SK-N-SH (cell line): ENCODE results near the gene TRPM2. TPM values are rescaled to one million over a fixed set of nuclear protein-coding genes. Genes with fewer than 3 reads are reported as not detected.

Experiments used
- CTCF ChIA-PET: fragments of 300-600, 350-600 bp; formaldehyde crosslinking; extraction: SDS; loops from one replicate; lab custom pipeline; 2021; lab: Yijun Ruan, JAX
- POLR2A ChIA-PET: fragments of 350-600 bp; sonication (Branson Sonifier 250); formaldehyde crosslinking; extraction: SDS; loops from one replicate; lab custom pipeline; 2020; ENCODE audit warnings: antibody characterized with exemption, inconsistent platforms; lab: Yijun Ruan, JAX
- DNase-seq: peaks from one replicate; pipeline ENCODE4 v3.0.0; 2012
- H2AFZ ChIP-seq: fragments of 200-600 bp; sonication (generic); 2 replicates; pipeline ENCODE4 v1.8.1; 2016; ENCODE audit warnings: antibody characterized with exemption, mild to moderate bottlenecking, low read depth
- H3F3A ChIP-seq: fragments of 200-600 bp; sonication (generic); replicated peaks from 2 replicates; pipeline ENCODE3; 2016; ENCODE audit warnings: antibody characterized with exemption, mild to moderate bottlenecking; ENCODE audit not compliant: insufficient read depth
- H3K27ac ChIP-seq, 2 experiments: fragments of 200-500 bp in 1 of 2; fragments of 200-600 bp in 1 of 2; sonication (Bioruptor generic) in 1 of 2; sonication (generic), shearing (Covaris generic) in 1 of 2; 2 replicates each; pipeline versions ENCODE4 v1.5.1 to v1.6.1; 2014 to 2016; ENCODE audit warnings: low read depth in 2 of 2, inconsistent platforms in 1 of 2, low read length in 1 of 2, mild to moderate bottlenecking in 1 of 2, mixed read lengths in 1 of 2
- H3K27me3 ChIP-seq: fragments of 200-600 bp; sonication (generic), shearing (Covaris generic); 2 replicates; pipeline ENCODE4 v1.6.1; 2016; ENCODE audit warnings: mixed run types; ENCODE audit not compliant: insufficient read depth
- H3K36me3 ChIP-seq, 2 experiments: fragments of 200-500 bp in 1 of 2; fragments of 200-600 bp in 1 of 2; sonication (Bioruptor generic) in 1 of 2; sonication (generic) in 1 of 2; replicated peaks in 1 of 2; 2 replicates each; pipeline versions ENCODE3 to v1.5.1; 2014 to 2016; ENCODE audit warnings: low read length in 1 of 2, mild to moderate bottlenecking in 1 of 2; ENCODE audit not compliant: insufficient read depth in 2 of 2, control insufficient read depth in 1 of 2
- H3K4me1 ChIP-seq, 2 experiments: fragments of 200-500 bp in 1 of 2; fragments of 200-600 bp in 1 of 2; sonication (Bioruptor generic) in 1 of 2; sonication (generic), shearing (Covaris generic) in 1 of 2; 2 replicates each; pipeline versions ENCODE4 v1.5.1 to v1.6.1; 2014 to 2016; ENCODE audit warnings: low read depth in 1 of 2, low read length in 1 of 2, mixed run types in 1 of 2; ENCODE audit not compliant: insufficient read depth in 2 of 2, control insufficient read depth in 1 of 2
- H3K4me2 ChIP-seq: fragments of 200-600 bp; sonication (generic), shearing (Covaris generic); 2 replicates; pipeline ENCODE4 v1.6.1; 2017; ENCODE audit warnings: mixed run types
- H3K4me3 ChIP-seq, 2 experiments: fragments of 200-500 bp in 1 of 2; fragments of 200-600 bp in 1 of 2; sonication (Bioruptor generic) in 1 of 2; sonication (generic), shearing (Covaris generic) in 1 of 2; 2 replicates each; pipeline versions ENCODE4 v1.5.1 to v1.8.1; 2014 to 2016; ENCODE audit warnings: low read depth in 2 of 2, inconsistent platforms in 1 of 2, low read length in 1 of 2, mild to moderate bottlenecking in 1 of 2, mixed read lengths in 1 of 2, moderate library complexity in 1 of 2
- H3K79me2 ChIP-seq: fragments of 200-600 bp; sonication (generic); 2 replicates; pipeline ENCODE4 v1.8.1; 2017; ENCODE audit warnings: mild to moderate bottlenecking; ENCODE audit not compliant: insufficient read depth
- H3K9ac ChIP-seq: fragments of 200-600 bp; sonication (generic); 2 replicates; pipeline ENCODE4 v1.6.1; 2017; ENCODE audit warnings: mixed run types
- H3K9me2 ChIP-seq: fragments of 200-600 bp; sonication (generic); 2 replicates; pipeline ENCODE4 v1.6.1; 2017; ENCODE audit warnings: mixed run types
- H3K9me3 ChIP-seq: fragments of 200-600 bp; sonication (generic); 2 replicates; pipeline ENCODE4 v1.6.1; 2017; ENCODE audit warnings: mixed run types, mild to moderate bottlenecking, moderate library complexity
- H4K20me1 ChIP-seq: fragments of 200-600 bp; sonication (generic); 2 replicates; pipeline ENCODE4 v1.6.1; 2017; ENCODE audit warnings: mild to moderate bottlenecking, mixed run types; ENCODE audit not compliant: insufficient read depth
- CHD2 ChIP-seq: fragments of 150-350 bp; IDR thresholded peaks from 2 replicates; pipeline ENCODE4 v1.6.1; 2018; ENCODE audit warnings: low read length; ENCODE audit not compliant: partially characterized antibody
- ELF1 ChIP-seq: IDR thresholded peaks from 2 replicates; pipeline ENCODE4 v1.4.0; 2012
- EP300 ChIP-seq, 2 experiments: IDR thresholded peaks; 2 replicates each; pipeline versions ENCODE4 v1.4.0 to v1.6.1; 2012; ENCODE audit warnings: borderline replicate concordance in 1 of 2, low read depth in 1 of 2, low read length in 1 of 2
- FOXJ3 ChIP-seq: sonication (generic); formaldehyde crosslinking; IDR thresholded peaks from 2 replicates; pipeline ENCODE4 v1.5.1; 2020; ENCODE audit warnings: mild to moderate bottlenecking, missing genetic modification reagents
- GATA2 ChIP-seq: sonication (generic); formaldehyde crosslinking; IDR thresholded peaks from 2 replicates; pipeline ENCODE4 v1.5.0; 2020; ENCODE audit warnings: mild to moderate bottlenecking, missing genetic modification reagents
- NFIC ChIP-seq: IDR thresholded peaks from 2 replicates; pipeline ENCODE4 v1.4.0; 2012; ENCODE audit warnings: borderline replicate concordance
- POLR2AphosphoS5 ChIP-seq: IDR thresholded peaks from 2 replicates; pipeline ENCODE4 v1.6.1; 2012; ENCODE audit warnings: low read depth, low read length
- REST ChIP-seq: IDR thresholded peaks from 2 replicates; pipeline ENCODE4 v1.6.1; 2012; ENCODE audit warnings: mild to moderate bottlenecking, low read depth, low read length, moderate library complexity
- RFX5 ChIP-seq: IDR thresholded peaks from 2 replicates; pipeline ENCODE4 v1.6.1; 2012; ENCODE audit warnings: mild to moderate bottlenecking, improper control_type of control experiment, low read length
- TAF1 ChIP-seq: IDR thresholded peaks from 2 replicates; pipeline ENCODE4 v1.6.1; 2012; ENCODE audit warnings: low read depth, mild to moderate bottlenecking, low read length, moderate library complexity, borderline replicate concordance
- TEAD4 ChIP-seq: IDR thresholded peaks from 2 replicates; pipeline ENCODE4 v1.4.0; 2012; ENCODE audit warnings: mild to moderate bottlenecking, borderline replicate concordance; ENCODE audit not compliant: insufficient read depth
- YY1 ChIP-seq: IDR thresholded peaks from 2 replicates; pipeline ENCODE4 v1.4.0; 2012; ENCODE audit warnings: low read depth, mild to moderate bottlenecking
- WGBS: methylation state at CpG from one replicate; pipeline ENCODE4 v1.1.6; 2017; ENCODE audit warnings: low lambda C conversion rate; 5-methylcytosine and 5-hydroxymethylcytosine counted together
- polyA plus RNA-seq, 3 experiments: library from polyadenylated mRNA; depleted of rRNA; stranded (reverse); fragments of >200 nt; gene quantifications; 2 replicates each; pipeline ENCODE4 v1.2.3, GENCODE V29; 2012
- TF ChIP-seq, protein P1 (sequence below): fragments of 150-350 bp; IDR thresholded peaks from 2 replicates; pipeline ENCODE4 v1.6.1; 2017; ENCODE audit warnings: antibody characterized with exemption, low read length, low read depth, borderline replicate concordance
- TF ChIP-seq, protein P2 (sequence below): fragments of 150-350 bp; IDR thresholded peaks from 2 replicates; pipeline ENCODE4 v1.6.1; 2016; ENCODE audit warnings: mild to moderate bottlenecking, low read depth, low read length
- TF ChIP-seq, protein P3 (sequence below): IDR thresholded peaks from 2 replicates; pipeline ENCODE4 v1.4.0; 2012; ENCODE audit warnings: low read depth, borderline replicate concordance
- TF ChIP-seq, protein P4 (sequence below): fragments of 200-600 bp; sonication (generic); IDR thresholded peaks from 2 replicates; pipeline ENCODE4 v1.6.1; 2017; ENCODE audit warnings: antibody characterized with exemption, mild to moderate bottlenecking, moderate library complexity

TRPM2 gene
- polyA plus RNA-seq, 1 of the 3 experiments (the other 2 are of a cell fraction) = not detected

DNA sequence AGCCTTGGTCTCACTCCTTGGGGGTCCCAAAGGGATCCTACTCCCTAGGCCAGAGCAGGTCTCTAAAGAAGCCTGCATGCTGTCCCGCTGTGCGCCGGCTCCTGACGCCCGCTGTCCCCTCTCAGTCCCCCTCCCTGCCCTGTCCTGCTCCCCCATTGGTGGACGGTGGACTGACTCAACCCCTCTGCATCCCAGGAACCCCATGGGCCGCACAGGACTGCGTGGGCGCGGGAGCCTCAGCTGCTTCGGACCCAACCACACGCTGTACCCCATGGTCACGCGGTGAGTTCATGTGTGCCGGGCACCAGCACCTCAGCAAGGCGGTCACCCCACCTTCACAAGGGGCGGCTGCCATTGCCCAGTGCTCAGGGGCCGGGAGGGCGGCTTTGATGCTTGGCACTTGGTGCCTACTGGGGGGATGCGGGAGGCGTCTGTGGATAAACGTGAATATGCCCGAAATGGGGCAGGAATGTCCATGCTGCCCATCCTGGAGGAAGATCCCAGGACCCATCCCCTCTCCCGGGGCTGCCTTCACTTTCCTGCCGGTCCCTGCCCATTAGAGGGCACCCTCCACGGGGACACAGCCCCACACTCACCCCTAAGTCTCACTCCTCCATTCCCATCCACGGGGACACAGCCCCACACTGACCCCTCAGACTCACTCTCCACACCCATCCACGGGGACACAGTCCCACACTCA lies 81.7 kb downstream of the TRPM2 start:
- no peak overlapping the region for H2AFZ ChIP-seq
- CTCF ChIA-PET = no interaction called here
- no peak overlapping the region for H3K4me3 ChIP-seq
- POLR2A ChIA-PET = no interaction called here
- H3K9me2 ChIP-seq = no peaks in the 10 kb centered on the region
- H3K27me3 ChIP-seq = no peaks in the 10 kb centered on the region
- 61% methylated on average over 12 of the region's 28 CpGs for WGBS
- no peaks in the 10 kb centered on the region for H3F3A ChIP-seq
- no peak overlapping the region for H3K27ac ChIP-seq
- no peaks in the 10 kb centered on the region for H4K20me1 ChIP-seq
- no peaks in the 10 kb centered on the region for H3K36me3 ChIP-seq
- no peak overlapping the region for H3K4me2 ChIP-seq
- no peaks in the 10 kb centered on the region for H3K79me2 ChIP-seq
- DNase-seq = no peak
- TF ChIP-seq ELF1 = no peak
- no peak for TF ChIP-seq GATA2
- no peak for TF ChIP-seq RFX5
- TF ChIP-seq EP300 (IDR thresholded peaks at IDR 0.05; ENCODE audit: borderline replicate concordance in 1 of 2, low read depth in 1 of 2, low read length in 1 of 2) = no peak
- TF ChIP-seq TEAD4 = no peak
- TF ChIP-seq, protein P1, sequence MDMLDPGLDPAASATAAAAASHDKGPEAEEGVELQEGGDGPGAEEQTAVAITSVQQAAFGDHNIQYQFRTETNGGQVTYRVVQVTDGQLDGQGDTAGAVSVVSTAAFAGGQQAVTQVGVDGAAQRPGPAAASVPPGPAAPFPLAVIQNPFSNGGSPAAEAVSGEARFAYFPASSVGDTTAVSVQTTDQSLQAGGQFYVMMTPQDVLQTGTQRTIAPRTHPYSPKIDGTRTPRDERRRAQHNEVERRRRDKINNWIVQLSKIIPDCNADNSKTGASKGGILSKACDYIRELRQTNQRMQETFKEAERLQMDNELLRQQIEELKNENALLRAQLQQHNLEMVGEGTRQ = no peak
- TF ChIP-seq YY1 = no peak
- TF ChIP-seq TAF1 = no peak
- peaks cover 0 to 48% of the 10 kb centered on the region in 2 experiments; a peak in 1 of 4 replicates for H3K4me1 ChIP-seq
- H3K9ac ChIP-seq = no peak overlapping the region
- H3K9me3 ChIP-seq = peaks cover under 1% of the 10 kb centered on the region

DNA sequence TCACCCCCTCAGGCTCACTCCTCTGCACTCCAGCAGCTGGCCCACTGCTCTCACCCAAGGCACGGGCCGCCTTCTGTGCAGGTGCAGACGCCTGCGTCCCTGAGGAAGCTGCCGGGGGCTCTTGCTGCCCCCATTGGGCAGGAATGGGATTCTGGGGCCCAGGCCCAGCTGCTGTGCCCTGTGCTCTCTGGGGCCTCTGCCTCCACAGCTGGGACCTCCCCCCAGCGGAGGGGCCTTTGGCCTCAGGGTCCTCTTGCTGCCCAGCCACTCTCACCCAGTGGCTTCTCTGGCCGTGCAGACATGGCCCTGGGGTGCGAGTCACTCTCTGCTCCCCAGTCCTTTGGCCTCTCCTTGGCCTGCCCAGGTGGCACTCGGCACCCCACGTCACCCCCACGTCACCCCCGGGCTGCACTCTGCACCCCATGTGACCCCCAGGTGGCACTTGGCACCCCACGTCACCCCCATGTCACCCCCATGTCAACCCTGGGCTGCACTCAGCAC lies 82.7 kb downstream of the TRPM2 start:
- H3K9me2 ChIP-seq = no peaks in the 10 kb centered on the region
- ChIA-PET POLR2A (no interaction called here), CTCF (interaction anchor here (2.6 kb wide), 1 partner anchor 20 kb away, joined by 11 read pairs; the partner anchor contains the start of gene LRRC3)
- WGBS = 53% methylated on average over 10 of the region's 13 CpGs
- H3F3A ChIP-seq = no peaks in the 10 kb centered on the region
- no peaks in the 10 kb centered on the region for H3K36me3 ChIP-seq
- H4K20me1 ChIP-seq = no peaks in the 10 kb centered on the region
- no peak overlapping the region; a peak in 1 of 4 replicates for H3K27ac ChIP-seq
- no peak overlapping the region for H3K4me3 ChIP-seq
- no peak overlapping the region for H3K9ac ChIP-seq
- no peaks in the 10 kb centered on the region for H3K27me3 ChIP-seq
- H3K9me3 ChIP-seq = no peaks in the 10 kb centered on the region
- H3K4me2 ChIP-seq = no peak overlapping the region
- no peak overlapping the region for H2AFZ ChIP-seq
- H3K4me1 ChIP-seq = peaks cover 0 to 55% of the 10 kb centered on the region in 2 experiments; a peak in 1 of 4 replicates
- no peaks in the 10 kb centered on the region for H3K79me2 ChIP-seq
- no peak for DNase-seq
- TF ChIP-seq, protein P2, sequence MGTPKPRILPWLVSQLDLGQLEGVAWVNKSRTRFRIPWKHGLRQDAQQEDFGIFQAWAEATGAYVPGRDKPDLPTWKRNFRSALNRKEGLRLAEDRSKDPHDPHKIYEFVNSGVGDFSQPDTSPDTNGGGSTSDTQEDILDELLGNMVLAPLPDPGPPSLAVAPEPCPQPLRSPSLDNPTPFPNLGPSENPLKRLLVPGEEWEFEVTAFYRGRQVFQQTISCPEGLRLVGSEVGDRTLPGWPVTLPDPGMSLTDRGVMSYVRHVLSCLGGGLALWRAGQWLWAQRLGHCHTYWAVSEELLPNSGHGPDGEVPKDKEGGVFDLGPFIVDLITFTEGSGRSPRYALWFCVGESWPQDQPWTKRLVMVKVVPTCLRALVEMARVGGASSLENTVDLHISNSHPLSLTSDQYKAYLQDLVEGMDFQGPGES = no peak
- no peak for TF ChIP-seq FOXJ3 (CRISPR knock-in tag)
- TF ChIP-seq REST = no peak
- TF ChIP-seq NFIC = no peak
- no peak for TF ChIP-seq TEAD4
- TF ChIP-seq POLR2AphosphoS5 = no peak
- TF ChIP-seq EP300 (IDR thresholded peaks at IDR 0.05; ENCODE audit: borderline replicate concordance in 1 of 2, low read depth in 1 of 2, low read length in 1 of 2) = no peak
- TF ChIP-seq, protein P3, sequence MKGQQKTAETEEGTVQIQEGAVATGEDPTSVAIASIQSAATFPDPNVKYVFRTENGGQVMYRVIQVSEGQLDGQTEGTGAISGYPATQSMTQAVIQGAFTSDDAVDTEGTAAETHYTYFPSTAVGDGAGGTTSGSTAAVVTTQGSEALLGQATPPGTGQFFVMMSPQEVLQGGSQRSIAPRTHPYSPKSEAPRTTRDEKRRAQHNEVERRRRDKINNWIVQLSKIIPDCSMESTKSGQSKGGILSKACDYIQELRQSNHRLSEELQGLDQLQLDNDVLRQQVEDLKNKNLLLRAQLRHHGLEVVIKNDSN = no peak
- TF ChIP-seq, protein P4, sequence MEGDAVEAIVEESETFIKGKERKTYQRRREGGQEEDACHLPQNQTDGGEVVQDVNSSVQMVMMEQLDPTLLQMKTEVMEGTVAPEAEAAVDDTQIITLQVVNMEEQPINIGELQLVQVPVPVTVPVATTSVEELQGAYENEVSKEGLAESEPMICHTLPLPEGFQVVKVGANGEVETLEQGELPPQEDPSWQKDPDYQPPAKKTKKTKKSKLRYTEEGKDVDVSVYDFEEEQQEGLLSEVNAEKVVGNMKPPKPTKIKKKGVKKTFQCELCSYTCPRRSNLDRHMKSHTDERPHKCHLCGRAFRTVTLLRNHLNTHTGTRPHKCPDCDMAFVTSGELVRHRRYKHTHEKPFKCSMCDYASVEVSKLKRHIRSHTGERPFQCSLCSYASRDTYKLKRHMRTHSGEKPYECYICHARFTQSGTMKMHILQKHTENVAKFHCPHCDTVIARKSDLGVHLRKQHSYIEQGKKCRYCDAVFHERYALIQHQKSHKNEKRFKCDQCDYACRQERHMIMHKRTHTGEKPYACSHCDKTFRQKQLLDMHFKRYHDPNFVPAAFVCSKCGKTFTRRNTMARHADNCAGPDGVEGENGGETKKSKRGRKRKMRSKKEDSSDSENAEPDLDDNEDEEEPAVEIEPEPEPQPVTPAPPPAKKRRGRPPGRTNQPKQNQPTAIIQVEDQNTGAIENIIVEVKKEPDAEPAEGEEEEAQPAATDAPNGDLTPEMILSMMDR = no peak
- no peak for TF ChIP-seq CHD2
